Motor neuron (in vitro differentiated cells): ENCODE results near the gene DENND4B. TPM values are rescaled to one million over a fixed set of nuclear protein-coding genes. Genes with fewer than 3 reads are reported as not detected.

Experiments used
- ATAC-seq, 8 experiments: fragments of 200-7000 bp; cut with Tn5 transposase; replicated peaks in 6 of 8; 2 replicates each; pipeline ENCODE4 v1.8.0; 2021; ENCODE audit warnings: mild to moderate bottlenecking in 8 of 8, moderate library complexity in 8 of 8
- H3K27ac ChIP-seq, 2 donors: fragments of 250-450 bp; sonication (Bioruptor Pico); 2 replicates each; pipeline ENCODE4 v1.9.0; 2021; ENCODE audit warnings: antibody characterized with exemption in 2 of 2, mild to moderate bottlenecking in 2 of 2, moderate library complexity in 1 of 2
- H3K4me1 ChIP-seq, 2 donors: fragments of 250-450 bp; sonication (Bioruptor Pico); replicated peaks in 1 of 2; 2 replicates each; pipeline ENCODE4 v1.6.1; 2021; ENCODE audit warnings: antibody characterized with exemption in 2 of 2, mild to moderate bottlenecking in 2 of 2, moderate library complexity in 1 of 2
- H3K4me3 ChIP-seq, 5 donors: fragments of 250-450 bp; sonication (Bioruptor Pico); 2 replicates each; pipeline ENCODE4 v1.9.0; 2021; ENCODE audit warnings: antibody characterized with exemption in 5 of 5, mild to moderate bottlenecking in 5 of 5, moderate library complexity in 4 of 5
- WGBS, 10 experiments: fragments of 450-650 bp; shearing (Covaris generic); methylation state at CpG; one replicate each; pipeline ENCODE4 v1.0.0; 2022; 5-methylcytosine and 5-hydroxymethylcytosine counted together
- in situ Hi-C, 9 experiments: fragments of 400-800 bp; cut with MboI; loops; one replicate each; pipeline ENCODE4 v1.15.0; 2021; ENCODE audit warnings: low sequenced_read_pairs in 9 of 9, low pct_unique_long_range_greater_than_20kb in 2 of 9; ENCODE audit not compliant: unreplicated experiment in 9 of 9
- total RNA-seq, 8 experiments: library from RNA; unstranded; fragments of 300-600 nt; gene quantifications; 2 replicates each; pipeline versions ENCODE4 v1.2.3 to v1.2.4, GENCODE V29; 2022

DENND4B gene
- total RNA-seq, 8 experiments from 2014 or later = 11.5 to 46.0 (median 29.8) TPM

DNA sequence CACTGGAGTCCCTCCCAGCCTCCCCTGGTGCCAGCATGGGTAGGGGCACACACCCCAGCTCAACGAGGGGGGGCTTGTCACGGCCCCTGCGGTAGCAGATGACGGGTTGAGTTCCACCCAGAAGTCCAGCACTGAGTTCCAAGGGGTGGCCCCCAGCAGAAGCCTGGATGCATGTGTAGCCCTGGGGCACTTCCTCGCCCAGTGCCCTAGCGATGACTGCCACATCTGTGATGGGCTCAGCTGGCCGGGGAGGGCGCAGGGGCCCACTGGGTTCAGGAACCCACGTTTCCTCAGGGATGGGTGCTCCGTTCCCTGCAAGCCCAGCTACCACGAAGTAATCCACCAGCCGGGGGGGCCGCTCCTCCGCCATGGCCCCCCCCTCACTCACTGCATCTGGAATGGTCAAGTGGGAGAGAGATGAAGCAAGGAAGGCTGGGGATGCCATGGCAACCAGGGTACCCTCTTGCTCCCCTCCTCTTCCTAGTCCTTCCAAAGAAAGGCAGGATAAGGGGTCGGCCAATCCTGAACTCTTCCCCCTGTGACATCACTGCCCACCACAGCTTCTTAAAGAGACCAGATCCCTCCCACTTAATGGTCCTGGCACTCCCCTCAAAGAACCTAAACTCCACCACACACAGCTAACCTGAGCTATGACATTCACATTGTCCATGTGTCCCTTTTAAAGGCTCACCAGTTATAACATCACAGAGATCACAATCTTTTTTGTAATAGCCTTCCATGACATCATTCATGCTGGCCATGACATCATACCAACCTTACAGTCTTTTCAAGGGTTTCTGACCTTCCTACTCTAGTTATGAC is 2.3 kb downstream of the DENND4B start:
- H3K4me1 ChIP-seq = peaks cover 7 to 9% of the 10 kb centered on the region in 2 donors
- in situ Hi-C loops = loop anchor here in 2 of 9 experiments (25.0 kb wide), 1 partner anchor 132 kb away; no protein-coding TSS in a partner anchor
- ATAC-seq = no peak
- WGBS, 10 experiments = 20 to 100% (median 60%) methylated on average over 1 to 4 of the region's 15 CpGs; no CpG with 5 or more reads in 5 of the 10 experiments
- no peak overlapping the region for H3K27ac ChIP-seq
- peak overlapping the region in 1 of 5 donors; percentile 91 for H3K4me3 ChIP-seq

DNA sequence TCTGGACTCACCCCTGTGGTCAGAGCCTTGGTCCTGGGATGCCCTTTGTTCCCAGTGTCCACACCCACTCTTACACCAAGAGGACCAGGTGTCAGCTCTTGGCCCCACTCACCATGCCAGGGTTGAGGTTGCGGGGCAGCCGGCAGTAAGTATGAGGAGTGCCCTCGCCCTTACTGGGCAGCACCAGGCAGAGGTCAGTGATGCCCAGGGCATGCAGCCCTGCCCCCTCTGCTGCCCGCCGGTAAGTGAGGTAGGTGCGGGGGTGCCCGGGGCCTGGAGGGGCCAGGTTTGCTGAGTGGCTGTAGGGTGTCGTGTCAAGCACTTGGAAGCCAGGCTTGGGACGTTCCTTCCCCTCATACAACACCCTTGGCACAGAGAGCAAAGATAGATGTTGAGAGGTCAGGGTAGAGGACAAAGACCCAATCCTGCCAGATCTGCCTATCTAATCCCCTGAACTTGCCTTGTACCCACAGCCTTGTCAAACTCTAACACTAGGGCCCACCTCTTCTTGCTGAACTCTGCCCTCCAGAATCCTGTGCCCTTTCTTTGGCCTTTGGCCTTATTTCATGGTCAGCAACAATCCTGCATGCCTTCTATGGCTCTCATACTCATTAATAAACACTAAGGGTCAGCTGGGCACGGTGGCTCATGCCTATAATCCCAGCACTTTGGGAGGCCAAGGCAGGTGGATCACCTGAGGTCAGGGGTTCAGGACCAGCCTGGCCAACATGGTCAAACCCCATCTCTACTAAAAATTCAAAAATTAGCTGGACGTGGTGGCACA is 3.6 kb downstream of the DENND4B start:
- ATAC-seq = no peak
- H3K4me1 ChIP-seq = peaks cover 7 to 9% of the 10 kb centered on the region in 2 donors
- no peak overlapping the region for H3K4me3 ChIP-seq
- in situ Hi-C loops = loop anchor here in 2 of 9 experiments (25.0 kb wide), 1 partner anchor 131 kb away; no protein-coding TSS in a partner anchor
- 89 to 100% (median 97%) methylated on average over 1 to 10 of the region's 11 CpGs; no CpG with 5 or more reads in 3 of the 10 experiments for WGBS, 10 experiments
- no peak overlapping the region for H3K27ac ChIP-seq

DNA sequence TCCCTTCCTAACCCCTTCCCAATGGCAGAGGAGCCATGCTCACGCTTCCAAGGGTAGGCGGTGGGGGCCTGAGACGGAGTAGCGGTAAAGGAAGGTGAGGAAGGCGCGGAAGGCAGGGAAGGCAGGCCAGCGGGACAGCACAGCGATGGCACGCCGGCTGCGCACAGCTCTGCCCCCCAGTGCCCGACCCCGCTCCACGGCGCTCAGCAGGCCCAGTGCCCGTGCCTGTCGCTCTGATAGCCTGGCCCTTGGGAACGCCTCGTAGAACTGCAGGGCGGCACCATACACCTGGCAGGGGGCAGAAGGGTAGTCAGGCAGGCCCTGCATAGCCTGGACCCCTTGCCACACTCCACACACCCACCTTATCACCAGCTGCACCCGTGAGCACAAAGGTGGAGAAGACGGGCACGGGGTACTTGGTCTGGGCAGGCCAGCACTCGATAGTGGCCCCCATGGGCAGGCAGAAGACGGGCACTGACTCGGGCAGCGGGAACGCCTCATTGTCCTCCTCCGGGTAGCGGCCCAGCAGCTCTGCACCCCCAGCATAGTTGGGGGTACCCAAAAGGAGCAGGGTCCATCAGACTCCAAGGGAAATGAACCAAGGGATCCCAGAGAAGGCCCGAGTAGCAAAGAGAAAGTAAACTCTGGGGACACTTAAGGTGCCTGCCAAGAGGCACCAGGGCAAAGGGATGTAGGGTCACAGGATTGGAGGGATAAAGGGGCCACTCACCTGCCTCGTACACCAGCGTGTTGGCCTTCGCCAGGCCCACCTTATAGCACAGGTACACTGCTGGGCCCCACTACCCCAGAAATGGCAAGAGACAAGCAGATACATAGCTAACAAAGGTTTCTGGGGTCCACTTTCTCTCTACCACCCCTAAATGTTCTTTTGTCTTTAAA is 4.4 kb downstream of the DENND4B start:
- ATAC-seq = no peak
- Histone ChIP-seq H3K27ac (no peak overlapping the region), H3K4me1 (peaks cover 7 to 9% of the 10 kb centered on the region in 2 donors), H3K4me3 (no peak overlapping the region)
- in situ Hi-C loops = loop anchor here in 2 of 9 experiments (25.0 kb wide), 1 partner anchor 130 kb away; no protein-coding TSS in a partner anchor
- WGBS, 10 experiments = 0 to 100% (median 93%) methylated on average over 1 to 11 of the region's 34 CpGs; no CpG with 5 or more reads in 4 of the 10 experiments

DNA sequence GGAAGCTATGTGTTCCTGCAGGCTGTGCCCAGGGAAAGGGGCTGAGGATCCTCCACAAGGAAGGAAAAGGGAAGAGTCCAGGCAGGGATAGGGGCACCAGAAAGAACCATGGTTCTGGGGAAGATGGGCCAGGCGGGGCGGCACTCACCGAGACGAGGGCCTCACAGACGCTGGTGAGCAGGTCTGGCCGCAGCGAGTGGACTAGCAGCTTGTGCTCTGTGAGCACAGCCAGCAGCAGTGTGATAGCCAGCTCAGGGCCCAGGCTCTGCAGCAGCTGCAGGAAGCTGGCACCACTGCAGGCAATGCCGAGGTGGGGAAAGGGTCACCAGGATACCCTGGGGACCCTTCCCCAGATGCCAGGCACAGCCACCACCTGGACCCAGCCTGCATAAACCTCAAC is 5.8 kb downstream of the DENND4B start:
- Histone ChIP-seq H3K27ac (no peak overlapping the region), H3K4me1 (peaks cover 6 to 7% of the 10 kb centered on the region in 2 donors), H3K4me3 (no peak overlapping the region)
- no peak for ATAC-seq
- in situ Hi-C loops = loop anchor here in 2 of 9 experiments (25.0 kb wide), 1 partner anchor 128 kb away; no protein-coding TSS in a partner anchor
- WGBS, 10 experiments = 100% methylated on average over 2 of the region's 8 CpGs; no CpG with 5 or more reads in 9 of the 10 experiments

DNA sequence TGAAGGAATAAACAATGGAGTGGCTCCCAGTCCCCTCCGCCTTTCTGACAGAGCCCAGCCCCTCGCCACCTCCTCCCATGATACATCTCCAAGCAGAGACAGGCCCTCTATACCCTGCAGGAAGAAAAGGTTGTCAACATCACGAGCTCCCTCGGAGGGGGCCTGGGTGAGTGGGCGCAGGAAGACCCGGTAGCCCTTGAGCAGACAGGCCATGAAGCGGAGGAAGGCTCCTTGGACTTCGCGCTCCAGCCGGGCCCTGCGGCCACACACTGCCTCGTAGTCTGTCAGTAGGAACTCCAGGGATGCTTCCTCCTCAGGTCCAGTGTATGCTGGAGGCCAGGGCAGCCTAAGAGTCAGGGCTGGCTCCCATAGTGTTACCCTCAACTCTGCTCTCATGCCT is 7.0 kb downstream of the DENND4B start:
- Histone ChIP-seq H3K4me3 (no peak overlapping the region), H3K27ac (no peak overlapping the region), H3K4me1 (no peaks in the 10 kb centered on the region)
- WGBS, 10 experiments = 60 to 100% (median 97%) methylated on average over 1 to 12 of the region's 12 CpGs; no CpG with 5 or more reads in 5 of the 10 experiments
- in situ Hi-C loops = loop anchor here in 2 of 9 experiments (25.0 kb wide), 1 partner anchor 127 kb away; no protein-coding TSS in a partner anchor
- ATAC-seq = peak in 1 of 8 experiments; percentile 25

DNA sequence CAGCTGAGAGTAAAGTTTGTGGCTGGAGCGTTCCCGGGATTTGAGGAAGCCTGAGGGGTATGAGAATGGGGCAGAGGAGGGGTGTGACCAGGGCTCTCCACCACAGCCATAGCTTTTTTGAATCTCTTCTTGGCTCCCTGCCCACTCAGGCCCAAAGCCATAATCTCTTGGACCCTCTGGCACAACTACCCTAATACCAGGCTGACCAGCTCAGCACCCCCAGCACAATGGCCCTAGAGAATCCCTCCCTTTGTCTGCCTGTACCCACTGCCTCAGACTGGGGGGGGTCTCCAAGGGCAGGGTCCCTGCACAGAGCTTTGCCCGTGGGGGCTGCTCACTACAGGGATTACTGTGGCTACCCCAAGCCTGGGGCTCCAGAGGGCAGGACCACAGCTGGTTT is 7.5 kb downstream of the DENND4B start:
- 65 to 100% (median 91%) methylated on average over 1 to 3 of the region's 3 CpGs; no CpG with 5 or more reads in 4 of the 10 experiments for WGBS, 10 experiments
- no peaks in the 10 kb centered on the region for H3K4me1 ChIP-seq
- no peak overlapping the region for H3K4me3 ChIP-seq
- in situ Hi-C loops = loop anchor here in 2 of 9 experiments (25.0 kb wide), 1 partner anchor 127 kb away; no protein-coding TSS in a partner anchor
- no peak for ATAC-seq
- no peak overlapping the region for H3K27ac ChIP-seq

DNA sequence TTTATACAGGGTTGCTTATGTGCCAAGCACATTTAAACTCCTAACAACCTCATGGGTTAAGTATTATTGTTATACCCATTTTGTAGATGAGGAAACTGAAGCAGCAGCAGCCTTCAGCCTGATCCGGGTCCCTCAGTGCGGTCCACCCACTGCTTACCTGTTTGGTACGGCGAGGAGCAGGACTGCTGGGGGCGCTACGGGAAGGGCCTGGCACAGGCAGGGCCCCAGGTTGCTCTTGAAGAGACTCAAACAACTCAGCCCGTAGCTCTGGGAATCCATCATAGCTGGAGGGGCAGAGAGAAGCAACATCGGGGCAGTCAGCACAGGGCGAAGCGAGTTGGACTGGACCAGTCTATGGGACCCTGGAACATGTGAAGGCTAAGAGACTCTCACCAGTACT is 9.2 kb downstream of the DENND4B start:
- no peak overlapping the region for H3K4me3 ChIP-seq
- no peak for ATAC-seq
- 90 to 100% (median 96%) methylated on average over 1 to 10 of the region's 10 CpGs; no CpG with 5 or more reads in 3 of the 10 experiments for whole genome bisulfite sequencing, 10 experiments
- H3K4me1 ChIP-seq = no peaks in the 10 kb centered on the region
- in situ Hi-C loops = loop anchor here in 2 of 9 experiments (25.0 kb wide), 1 partner anchor 125 kb away; no protein-coding TSS in a partner anchor
- H3K27ac ChIP-seq = no peak overlapping the region

DNA sequence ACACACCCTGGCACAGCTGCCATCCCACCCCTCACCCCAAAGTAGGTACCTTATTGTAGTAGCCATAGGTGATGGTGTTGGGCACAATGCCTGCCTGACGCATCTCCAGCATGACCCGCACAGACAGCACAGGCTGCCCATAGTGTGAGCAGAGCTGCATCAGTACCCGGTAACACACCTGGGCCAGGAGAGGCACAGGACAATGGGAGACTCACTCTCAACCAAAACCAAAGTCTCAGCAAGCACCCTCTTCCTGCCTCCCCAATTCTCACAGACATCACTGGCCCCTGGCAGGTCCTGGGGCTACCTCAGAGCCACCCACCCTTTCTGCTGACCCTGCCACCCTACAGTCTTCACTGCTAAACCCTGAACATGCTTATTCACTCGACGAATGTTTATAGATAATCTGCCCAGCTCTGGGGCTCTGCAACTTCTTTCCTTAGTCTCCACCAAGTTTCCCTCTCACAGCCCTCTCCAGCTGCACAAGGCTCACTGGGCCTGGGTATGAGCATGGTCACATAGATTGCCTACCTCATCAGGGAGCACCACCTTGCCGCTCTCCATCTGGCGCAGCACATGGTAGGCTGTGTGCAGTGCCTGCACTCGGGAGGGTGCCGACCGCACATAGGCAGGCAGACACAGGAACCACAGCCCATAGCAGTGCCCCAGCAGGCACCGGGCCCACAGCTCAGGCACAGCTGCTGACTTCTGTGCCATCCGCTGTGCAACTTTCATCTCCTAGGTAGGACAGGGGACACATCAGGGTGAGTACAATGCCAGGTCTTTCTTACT is 10.3 kb downstream of the DENND4B start:
- H3K27ac ChIP-seq = no peak overlapping the region
- no peak overlapping the region for H3K4me3 ChIP-seq
- no peak for ATAC-seq
- 90 to 100% (median 97%) methylated on average over 1 to 11 of the region's 12 CpGs; no CpG with 5 or more reads in 4 of the 10 experiments for WGBS, 10 experiments
- in situ Hi-C loops = loop anchor here in 2 of 9 experiments (25.0 kb wide), 1 partner anchor 124 kb away; no protein-coding TSS in a partner anchor
- H3K4me1 ChIP-seq = no peaks in the 10 kb centered on the region

DNA sequence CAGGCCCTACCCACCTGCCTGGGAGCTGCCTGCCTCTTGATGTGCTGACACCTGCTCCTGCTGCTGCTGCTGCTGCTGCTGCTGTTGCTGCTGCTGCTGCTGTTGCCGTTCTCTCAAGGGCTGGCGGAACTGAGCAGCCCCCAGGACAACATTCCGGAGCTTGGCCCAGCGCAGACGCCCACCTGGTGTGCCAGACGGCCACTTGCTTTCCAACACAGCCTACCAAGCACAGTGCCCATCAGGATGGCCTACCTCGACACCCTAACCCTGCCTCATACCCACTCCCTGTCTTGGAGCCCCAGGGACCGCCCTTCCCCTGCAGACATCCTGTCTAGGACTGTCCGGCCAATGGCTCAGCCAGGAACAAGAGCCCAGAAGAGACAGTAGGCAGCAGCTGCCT is 11.8 kb downstream of the DENND4B start:
- ATAC-seq = no peak
- Histone ChIP-seq H3K27ac (no peak overlapping the region), H3K4me3 (no peak overlapping the region), H3K4me1 (no peaks in the 10 kb centered on the region)
- in situ Hi-C loops = loop anchor here in 2 of 9 experiments (25.0 kb wide), 1 partner anchor 122 kb away; no protein-coding TSS in a partner anchor
- 92 to 100% (median 98%) methylated on average over 1 to 9 of the region's 9 CpGs; no CpG with 5 or more reads in 4 of the 10 experiments for WGBS, 10 experiments

DNA sequence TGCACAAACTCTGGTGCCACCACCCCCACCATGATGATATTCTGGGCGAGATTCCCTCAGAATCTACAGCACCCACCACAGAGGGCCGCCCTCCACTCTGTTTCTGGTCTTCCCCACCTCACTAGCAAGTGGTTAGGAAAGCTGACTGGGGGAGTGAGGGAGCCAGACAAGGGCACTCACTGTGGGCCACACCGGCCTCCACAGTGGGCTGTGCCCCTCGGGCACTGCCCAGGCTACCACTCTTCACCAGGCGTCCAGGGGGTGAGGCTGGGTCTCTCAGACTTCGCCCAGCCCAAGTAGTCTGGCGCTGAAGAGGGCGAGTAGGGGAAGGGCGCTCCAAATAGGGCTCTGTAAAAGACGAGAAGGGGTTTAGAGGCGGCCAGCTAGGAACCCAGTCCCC is 12.6 kb downstream of the DENND4B start:
- ATAC-seq = no peak
- 82 to 97% (median 92%) methylated on average over 2 to 9 of the region's 11 CpGs; no CpG with 5 or more reads in 6 of the 10 experiments for WGBS, 10 experiments
- in situ Hi-C loops = loop anchor here in 2 of 9 experiments (25.0 kb wide), 1 partner anchor 122 kb away; no protein-coding TSS in a partner anchor
- Histone ChIP-seq H3K4me1 (no peaks in the 10 kb centered on the region), H3K4me3 (no peak overlapping the region), H3K27ac (no peak overlapping the region)

DNA sequence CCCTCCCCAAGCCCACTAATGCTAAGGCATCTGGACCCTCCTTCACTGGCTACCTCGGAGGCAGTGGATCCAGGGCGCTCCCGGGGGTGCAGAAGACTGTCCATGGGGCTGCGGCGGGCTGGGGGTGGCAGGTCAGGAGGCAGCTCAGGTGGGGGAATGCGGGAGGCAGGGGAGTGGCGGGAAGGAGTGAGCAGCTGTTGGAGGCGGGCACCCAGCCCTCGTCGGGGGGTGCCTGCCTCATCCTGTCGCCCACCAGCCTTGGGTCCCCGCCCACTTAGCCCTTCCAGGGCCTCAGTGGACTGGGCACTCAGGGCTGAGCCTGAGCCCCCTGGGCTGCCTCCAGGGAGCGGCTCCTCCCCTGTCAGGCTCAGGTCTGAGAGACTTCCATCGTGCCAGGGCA is 13.1 kb downstream of the DENND4B start:
- Histone ChIP-seq H3K4me3 (no peak overlapping the region), H3K27ac (no peak overlapping the region), H3K4me1 (peaks cover 0 to 2% of the 10 kb centered on the region in 2 donors)
- in situ Hi-C loops = loop anchor here in 2 of 9 experiments (25.0 kb wide), 1 partner anchor 121 kb away; no protein-coding TSS in a partner anchor
- peak in 2 of 8 experiments; percentile 19 to 20 for ATAC-seq
- WGBS, 10 experiments = 100% methylated on average over 1 of the region's 14 CpGs; no CpG with 5 or more reads in 9 of the 10 experiments
